Fibroblast of lung (primary cell): Measurements from ENCODE around the gene NTNG1. TPM values are rescaled to one million over a fixed set of nuclear protein-coding genes. Genes with fewer than 3 reads are reported as not detected.

Source experiments
- DNase-seq, 2 donors: peaks; one replicate each; pipeline versions ENCODE4 v3.0.0 to v3.0.0-alpha.2; 2010; ENCODE audit warnings: low read depth in 2 of 2
- H2AFZ ChIP-seq: 2 replicates; pipeline ENCODE4 v1.5.1; 2012; ENCODE audit warnings: low read length, control low read depth, inconsistent platforms
- H3K27ac ChIP-seq: 2 replicates; pipeline ENCODE4 v1.5.1; 2011; ENCODE audit warnings: low read length, control low read depth; ENCODE audit not compliant: insufficient read depth
- H3K27me3 ChIP-seq: 2 replicates; pipeline ENCODE4 v1.5.1; 2011; ENCODE audit warnings: mild to moderate bottlenecking, low read length; ENCODE audit not compliant: control insufficient read depth, insufficient read depth
- H3K36me3 ChIP-seq: 2 replicates; pipeline ENCODE4 v1.5.1; 2011; ENCODE audit warnings: low read length; ENCODE audit not compliant: control insufficient read depth, insufficient read depth
- H3K4me1 ChIP-seq: 2 replicates; pipeline ENCODE4 v1.5.1; 2011; ENCODE audit warnings: low read length; ENCODE audit not compliant: control insufficient read depth, insufficient read depth; ENCODE audit errors: extremely low read depth
- H3K4me2 ChIP-seq: 2 replicates; pipeline ENCODE4 v1.5.1; 2011; ENCODE audit warnings: low read length, control low read depth; ENCODE audit not compliant: insufficient read depth; ENCODE audit errors: extremely low read depth
- H3K4me3 ChIP-seq, 4 experiments: fragments of 200-600 bp in 1 of 4; sonication (generic) in 1 of 4; replicated peaks in 1 of 4; 2 replicates each; pipeline ENCODE4 v1.5.1; 2011 to 2016; ENCODE audit warnings: low read length in 4 of 4, low read depth in 3 of 4, mild to moderate bottlenecking in 3 of 4, control low read depth in 2 of 4, inconsistent platforms in 1 of 4, mixed read lengths in 1 of 4; ENCODE audit not compliant: insufficient read depth in 1 of 4; ENCODE audit errors: control extremely low read depth in 1 of 4
- H3K79me2 ChIP-seq: 2 replicates; pipeline ENCODE4 v1.5.1; 2012; ENCODE audit warnings: mild to moderate bottlenecking, low read length, inconsistent platforms; ENCODE audit not compliant: control insufficient read depth, insufficient read depth
- H3K9ac ChIP-seq: 2 replicates; pipeline ENCODE4 v1.5.1; 2011; ENCODE audit warnings: mild to moderate bottlenecking, low read length, control low read depth; ENCODE audit not compliant: insufficient read depth
- H3K9me3 ChIP-seq: 2 replicates; pipeline ENCODE4 v1.5.1; 2012; ENCODE audit warnings: low read depth, low read length; ENCODE audit not compliant: control insufficient read depth, insufficient read depth
- H4K20me1 ChIP-seq: 2 replicates; pipeline ENCODE4 v1.5.1; 2011; ENCODE audit warnings: low read length; ENCODE audit not compliant: control insufficient read depth, insufficient read depth; ENCODE audit errors: extremely low read depth
- EZH2 ChIP-seq: IDR thresholded peaks from 2 replicates; pipeline ENCODE4 v1.5.1; 2012; ENCODE audit warnings: low read length, control low read depth, mild to moderate bottlenecking; ENCODE audit errors: missing control alignments
- polyA plus RNA-seq, 2 donors: library from polyadenylated mRNA; depleted of rRNA in 1 of 2; stranded (reverse) in 1 of 2; unstranded in 1 of 2; fragments of >200 nt; gene quantifications; 2 replicates each; pipeline ENCODE4 v1.2.1, GENCODE V29; 2011 to 2012; ENCODE audit warnings: missing spikeins in 1 of 2
- total RNA-seq: library from RNA; depleted of rRNA; stranded (reverse); fragments of >200 nt; gene quantifications from 2 replicates; pipeline ENCODE4 v1.2.1, GENCODE V29; 2014
- TF ChIP-seq, protein P1 (sequence below), 2 donors: IDR thresholded peaks in 1 of 2; conservative IDR thresholded peaks in 1 of 2; 1 replicate in 1 of 2; 2 replicates in 1 of 2; pipeline ENCODE4 v1.5.1; 2011 to 2012; ENCODE audit warnings: low read length in 2 of 2, control low read depth in 1 of 2, inconsistent platforms in 1 of 2, low read depth in 1 of 2, mild to moderate bottlenecking in 1 of 2

Gene NTNG1
- total and polyA plus RNA-seq, 2 donors (not counting 1 experiment from before 2014, with no cell fraction given): 0.82 to 8.6 TPM

DNA sequence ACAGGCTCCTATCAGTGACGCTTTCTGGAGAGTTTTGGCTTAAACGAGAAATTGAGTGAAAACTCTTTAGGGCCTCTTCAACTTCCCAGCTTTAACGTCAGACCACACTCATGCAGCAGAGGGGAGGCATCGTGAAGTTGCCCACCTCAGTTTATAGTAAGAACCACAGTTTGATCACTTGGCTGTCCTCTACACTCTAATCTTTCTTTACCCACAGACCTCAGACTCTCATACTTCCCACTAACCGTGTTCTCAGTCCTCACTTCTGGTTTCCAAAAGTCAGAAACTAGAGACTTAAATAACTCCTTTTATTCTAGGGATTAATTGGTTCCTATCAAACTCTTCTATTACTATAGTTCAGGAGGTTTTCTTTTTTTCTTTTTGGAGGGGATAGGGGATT, 302.2 kb downstream of the NTNG1 start:
- H2AFZ ChIP-seq: no peak overlapping the region
- no peak for DNase-seq

DNA sequence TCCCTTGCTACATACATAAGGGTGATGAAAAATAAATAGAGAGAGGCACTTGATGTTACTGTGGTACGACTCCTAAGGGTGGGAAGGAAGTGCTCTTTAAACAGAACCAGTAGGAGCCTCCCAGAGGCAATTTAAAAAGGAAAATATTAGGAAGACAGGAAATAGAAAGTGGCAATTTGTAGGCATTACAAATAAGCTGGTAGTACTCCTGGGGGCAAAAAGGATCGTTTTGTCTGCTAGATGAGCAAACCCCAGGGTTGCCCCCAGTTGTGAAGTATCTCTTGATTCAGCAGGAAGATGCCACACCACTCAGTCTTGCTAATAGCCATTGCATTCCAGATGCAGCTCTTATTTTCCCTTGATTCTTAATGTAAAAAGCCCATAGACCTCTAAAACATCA, 303.0 kb downstream of the NTNG1 start:
- Histone ChIP-seq H3K9ac (no peak overlapping the region), H3K4me1 (no peaks in the 10 kb centered on the region), H3K36me3 (no peaks in the 10 kb centered on the region), H4K20me1 (no peaks in the 10 kb centered on the region), H3K27ac (no peak overlapping the region), H2AFZ (no peak overlapping the region), H3K4me2 (no peak overlapping the region), H3K79me2 (no peaks in the 10 kb centered on the region), H3K9me3 (no peaks in the 10 kb centered on the region), H3K27me3 (no peaks in the 10 kb centered on the region), H3K4me3 (no peak overlapping the region)
- TF ChIP-seq, protein P1, sequence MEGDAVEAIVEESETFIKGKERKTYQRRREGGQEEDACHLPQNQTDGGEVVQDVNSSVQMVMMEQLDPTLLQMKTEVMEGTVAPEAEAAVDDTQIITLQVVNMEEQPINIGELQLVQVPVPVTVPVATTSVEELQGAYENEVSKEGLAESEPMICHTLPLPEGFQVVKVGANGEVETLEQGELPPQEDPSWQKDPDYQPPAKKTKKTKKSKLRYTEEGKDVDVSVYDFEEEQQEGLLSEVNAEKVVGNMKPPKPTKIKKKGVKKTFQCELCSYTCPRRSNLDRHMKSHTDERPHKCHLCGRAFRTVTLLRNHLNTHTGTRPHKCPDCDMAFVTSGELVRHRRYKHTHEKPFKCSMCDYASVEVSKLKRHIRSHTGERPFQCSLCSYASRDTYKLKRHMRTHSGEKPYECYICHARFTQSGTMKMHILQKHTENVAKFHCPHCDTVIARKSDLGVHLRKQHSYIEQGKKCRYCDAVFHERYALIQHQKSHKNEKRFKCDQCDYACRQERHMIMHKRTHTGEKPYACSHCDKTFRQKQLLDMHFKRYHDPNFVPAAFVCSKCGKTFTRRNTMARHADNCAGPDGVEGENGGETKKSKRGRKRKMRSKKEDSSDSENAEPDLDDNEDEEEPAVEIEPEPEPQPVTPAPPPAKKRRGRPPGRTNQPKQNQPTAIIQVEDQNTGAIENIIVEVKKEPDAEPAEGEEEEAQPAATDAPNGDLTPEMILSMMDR (conservative IDR thresholded peaks at IDR 0.05 in 1 of 2, IDR thresholded peaks at IDR 0.05 in 1 of 2; ENCODE audit: low read depth in 1 of 2, low read length in 2 of 2): no peak
- no peak for TF ChIP-seq EZH2
- no peak for DNase-seq

More for the DNA sequence above, 302.2 kb downstream of the NTNG1 start:
- no peaks in the 10 kb centered on the region for H3K27me3 ChIP-seq
- H3K4me1 ChIP-seq: no peaks in the 10 kb centered on the region
- no peak overlapping the region for H3K4me2 ChIP-seq
- TF ChIP-seq, protein P1 (conservative IDR thresholded peaks at IDR 0.05 in 1 of 2, IDR thresholded peaks at IDR 0.05 in 1 of 2; ENCODE audit: low read depth in 1 of 2, low read length in 2 of 2): no peak
- no peak for TF ChIP-seq EZH2
- H3K9ac ChIP-seq: no peak overlapping the region
- H4K20me1 ChIP-seq: no peaks in the 10 kb centered on the region
- H3K36me3 ChIP-seq: no peaks in the 10 kb centered on the region
- H3K9me3 ChIP-seq: no peaks in the 10 kb centered on the region
- no peaks in the 10 kb centered on the region for H3K79me2 ChIP-seq
- no peak overlapping the region for H3K27ac ChIP-seq
- no peak overlapping the region for H3K4me3 ChIP-seq

DNA sequence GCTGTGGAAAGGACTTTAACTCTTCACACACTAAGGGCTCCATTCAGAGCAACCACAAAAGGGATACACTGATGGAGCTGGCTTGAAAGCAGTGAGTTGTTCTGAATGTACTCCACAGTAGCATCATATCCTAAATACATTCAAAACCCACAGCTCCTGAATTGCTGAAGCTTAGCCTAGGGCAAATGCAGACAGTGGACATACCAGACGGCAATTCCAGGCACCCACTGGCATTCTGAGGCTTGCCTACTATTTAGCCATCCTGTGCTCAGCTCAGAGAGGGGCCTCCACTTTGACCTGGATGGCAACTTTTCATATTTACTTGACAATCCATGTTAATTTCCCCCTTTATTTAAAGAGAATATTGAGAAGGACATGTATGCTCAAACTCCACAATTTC, 303.5 kb downstream of the NTNG1 start:
- H3K4me3 ChIP-seq: no peak overlapping the region
- TF ChIP-seq, protein P1 (conservative IDR thresholded peaks at IDR 0.05 in 1 of 2, IDR thresholded peaks at IDR 0.05 in 1 of 2; ENCODE audit: low read depth in 1 of 2, low read length in 2 of 2): no peak
- no peak for TF ChIP-seq EZH2
- H3K27me3 ChIP-seq: no peaks in the 10 kb centered on the region
- H4K20me1 ChIP-seq: no peaks in the 10 kb centered on the region
- H3K4me2 ChIP-seq: no peak overlapping the region
- no peak overlapping the region for H2AFZ ChIP-seq
- H3K36me3 ChIP-seq: no peaks in the 10 kb centered on the region
- no peaks in the 10 kb centered on the region for H3K9me3 ChIP-seq
- DNase-seq: no peak
- no peak overlapping the region for H3K27ac ChIP-seq
- H3K79me2 ChIP-seq: no peaks in the 10 kb centered on the region
- H3K9ac ChIP-seq: no peak overlapping the region
- no peaks in the 10 kb centered on the region for H3K4me1 ChIP-seq
